NCI-H2196 (cell line): Measurements from ENCODE around the gene MISP.
A peak's percentile ranks its signal among the peaks of the same experiment; 100 is the strongest.

Experiments used
- DNase-seq: peaks from one replicate; lab custom pipeline; 2025; ENCODE audit not compliant: unreplicated experiment; lab: John Stamatoyannopoulos, UW

The MISP gene

GRCh38 chr19:796692-797527 is 46.0 kb downstream of the MISP start, which contains the start of gene PTBP1:
TSS of gene PTBP1 (plus strand) at chr19:797452. CDS start at chr19:797498, 46 bp downstream.
- peak; percentile 100 for DNase-seq

- peak; percentile 97 for DNase-seq
Observed at GRCh38 chr19:797528-798414, 46.9 kb downstream of the MISP start.

DNA sequence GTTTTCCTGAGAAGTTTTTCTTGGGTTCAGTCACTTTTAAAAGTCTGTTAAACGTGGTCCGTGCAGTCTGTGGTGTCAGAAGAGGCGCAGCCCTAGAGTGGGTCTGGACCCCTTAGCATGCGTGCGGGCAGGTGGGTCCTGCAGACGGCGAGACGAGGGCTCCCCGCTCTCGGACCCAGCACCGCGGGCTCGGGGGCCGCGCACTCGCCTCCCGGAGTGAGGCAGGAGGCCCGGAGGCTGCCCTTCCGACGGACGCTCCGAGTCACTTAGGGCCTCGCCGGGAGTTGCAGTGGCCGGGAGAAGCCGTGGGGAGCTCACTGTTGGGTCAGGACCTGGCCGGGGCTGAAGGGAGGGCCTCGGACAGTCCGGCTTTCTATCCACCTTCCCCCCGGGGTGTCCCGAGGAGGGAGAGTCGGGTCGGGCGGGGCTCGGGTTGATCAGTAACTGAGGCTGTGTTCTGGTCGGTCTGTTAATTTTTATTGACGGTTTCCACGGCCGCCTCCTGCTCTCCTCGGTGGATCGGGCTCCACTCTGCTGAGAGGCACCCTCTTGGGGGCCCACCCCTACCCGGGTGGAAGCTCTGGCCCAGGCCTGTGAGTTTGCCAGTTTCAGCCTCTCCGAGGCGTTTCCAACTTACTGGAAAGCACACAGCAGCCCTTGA is 47.6 kb downstream of the MISP start:
- no peak for DNase-seq

DNA sequence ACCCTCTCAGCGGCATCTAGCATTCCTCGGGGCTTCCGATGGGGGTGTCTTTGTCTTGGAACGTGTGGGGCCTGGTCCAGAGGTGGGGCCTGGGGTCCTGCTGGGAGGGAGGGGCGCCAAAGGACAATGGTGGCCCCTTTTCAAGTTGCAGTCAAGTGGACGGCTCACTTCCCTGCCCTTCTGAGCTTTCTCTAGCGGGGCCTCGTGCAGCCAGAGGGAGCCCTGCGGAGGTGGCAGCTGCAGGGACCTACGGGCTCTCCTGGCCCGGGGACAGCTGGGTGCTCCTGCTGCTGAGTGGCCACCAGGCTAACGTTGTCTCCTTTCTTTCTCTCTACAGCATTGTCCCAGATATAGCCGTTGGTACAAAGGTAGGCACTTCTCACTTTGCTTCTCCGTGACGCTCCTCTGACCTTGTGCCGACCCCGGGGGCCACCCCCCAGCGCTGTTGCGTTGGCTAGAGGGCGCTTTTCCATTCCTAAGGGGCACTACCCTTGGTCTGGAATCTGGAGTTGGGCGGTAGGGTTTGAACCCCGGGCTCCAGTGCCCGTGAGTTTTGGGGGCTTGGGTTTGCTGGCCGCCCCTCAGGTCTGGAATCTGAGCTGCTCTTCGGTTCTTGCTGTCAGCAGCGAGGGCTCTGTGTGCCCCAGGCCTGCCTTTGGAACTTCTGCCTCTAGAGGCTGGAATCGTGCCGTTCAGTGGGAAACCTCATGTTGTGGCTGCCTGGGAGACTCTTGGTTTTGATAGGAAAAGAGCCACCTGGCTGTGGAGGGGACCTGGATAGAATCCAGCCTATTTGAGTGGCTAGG is 48.4 kb downstream of the MISP start:
- DNase-seq = peak; percentile 19

DNA sequence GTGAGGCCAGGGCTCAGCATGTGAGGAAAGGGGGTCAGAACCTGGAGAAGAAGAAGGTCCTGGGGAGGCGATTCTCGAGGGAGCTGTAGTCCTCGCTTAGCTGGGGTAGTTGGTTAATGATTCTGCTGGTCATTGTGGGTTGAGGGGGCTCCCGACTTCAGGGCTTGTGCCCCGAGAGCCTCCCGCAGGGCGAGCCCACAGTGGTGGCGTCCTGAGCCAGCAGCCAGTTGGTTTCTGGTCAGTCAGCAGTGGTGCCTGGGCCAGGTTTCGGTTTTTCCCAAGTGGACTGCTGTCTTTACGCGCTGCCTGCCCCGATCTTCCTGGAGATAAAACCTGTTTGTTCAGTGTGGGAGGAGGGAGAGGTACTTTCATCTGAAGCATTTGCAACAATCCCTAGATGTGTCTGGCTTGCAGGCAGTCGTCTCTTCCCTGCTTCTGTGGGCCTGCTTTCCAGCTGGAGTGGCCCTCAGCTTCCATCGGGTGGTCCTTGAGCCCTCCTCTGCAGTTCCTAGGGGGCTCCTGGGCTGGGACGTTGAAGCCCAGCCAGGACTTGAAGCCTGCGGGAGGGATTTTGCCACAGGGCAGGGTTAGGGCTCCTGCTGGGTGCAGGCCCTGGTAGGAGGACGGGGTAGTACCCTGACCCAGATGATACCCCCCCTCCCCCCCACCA is 49.6 kb downstream of the MISP start:
- peak; percentile 58 for DNase-seq

DNA sequence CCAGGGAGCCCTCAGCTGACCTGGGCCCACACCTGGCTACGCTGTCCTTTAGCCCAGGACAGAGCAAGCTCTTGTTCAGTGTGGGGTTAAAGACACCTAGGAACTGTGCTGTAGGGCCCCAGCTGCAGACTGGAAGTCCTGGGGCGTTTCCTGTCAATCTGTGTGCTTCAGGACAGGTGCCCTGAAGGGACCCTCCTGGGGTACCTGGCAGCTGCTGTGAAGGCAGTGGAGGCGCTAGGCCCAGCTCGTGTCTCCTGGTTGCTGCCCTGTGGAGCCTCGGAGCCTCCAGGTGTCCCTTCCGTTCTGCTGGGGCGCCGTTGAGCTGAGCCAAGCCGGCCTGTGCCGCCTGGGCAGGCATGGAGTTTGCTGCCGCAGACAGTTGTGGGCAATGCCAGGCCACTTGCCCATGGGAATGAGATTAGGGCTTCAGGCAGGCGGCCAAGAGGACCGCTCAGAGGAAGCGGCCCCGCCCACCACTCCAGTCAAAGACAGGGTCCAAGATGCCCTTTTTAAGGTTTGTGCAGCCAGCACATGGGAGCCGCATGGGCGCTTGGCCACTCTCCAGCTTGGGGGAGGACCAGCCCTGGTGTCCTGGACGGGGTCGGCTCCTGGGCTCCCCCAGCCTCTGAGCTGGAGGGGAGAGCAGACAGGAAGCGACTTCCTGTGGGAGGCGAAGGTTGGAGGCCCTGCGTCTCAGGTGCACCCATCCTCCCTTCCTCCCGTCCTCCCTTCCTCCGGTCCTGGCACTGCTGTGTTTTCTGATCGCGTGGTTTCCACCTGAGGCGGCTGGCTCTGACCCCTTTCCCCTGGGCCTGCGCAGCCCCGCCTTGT is 50.3 kb downstream of the MISP start:
- peak; percentile 81 for DNase-seq

DNA sequence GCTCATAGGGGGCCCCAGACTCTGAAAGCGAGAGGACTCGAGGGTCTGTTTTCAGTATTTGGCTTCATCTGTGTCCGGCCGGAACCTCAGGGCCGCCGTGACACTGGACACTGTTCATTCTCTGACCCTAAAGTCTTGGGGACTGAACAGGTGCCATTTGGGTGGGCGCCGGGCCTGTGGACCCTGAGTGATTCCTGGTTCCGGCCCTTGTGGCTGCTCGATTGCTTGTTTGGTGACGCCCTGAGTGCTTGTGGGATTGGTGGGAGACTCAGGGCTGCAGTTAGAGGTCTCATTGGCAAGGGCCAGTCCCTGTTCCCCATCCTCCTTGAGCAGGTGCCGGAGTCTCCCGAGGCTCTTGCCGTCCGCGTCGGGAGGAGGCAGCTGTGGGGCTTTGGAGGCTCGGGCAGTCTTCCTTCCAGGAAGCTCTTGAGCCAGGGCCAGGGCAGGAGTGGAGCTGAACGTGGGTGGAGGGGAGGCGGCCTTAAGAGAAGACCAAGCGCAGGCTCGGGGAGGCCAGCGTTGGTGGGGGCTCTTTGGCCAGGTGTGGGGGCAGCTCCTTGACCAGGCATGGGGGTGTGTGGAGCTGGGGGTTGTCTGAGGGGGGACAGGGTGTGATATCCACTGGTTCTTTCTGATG is 51.1 kb downstream of the MISP start:
- DNase-seq = peak; percentile 50

- peak; percentile 81 for DNase-seq
Observed at GRCh38 chr19:802498-803098, 51.7 kb downstream of the MISP start.

DNA sequence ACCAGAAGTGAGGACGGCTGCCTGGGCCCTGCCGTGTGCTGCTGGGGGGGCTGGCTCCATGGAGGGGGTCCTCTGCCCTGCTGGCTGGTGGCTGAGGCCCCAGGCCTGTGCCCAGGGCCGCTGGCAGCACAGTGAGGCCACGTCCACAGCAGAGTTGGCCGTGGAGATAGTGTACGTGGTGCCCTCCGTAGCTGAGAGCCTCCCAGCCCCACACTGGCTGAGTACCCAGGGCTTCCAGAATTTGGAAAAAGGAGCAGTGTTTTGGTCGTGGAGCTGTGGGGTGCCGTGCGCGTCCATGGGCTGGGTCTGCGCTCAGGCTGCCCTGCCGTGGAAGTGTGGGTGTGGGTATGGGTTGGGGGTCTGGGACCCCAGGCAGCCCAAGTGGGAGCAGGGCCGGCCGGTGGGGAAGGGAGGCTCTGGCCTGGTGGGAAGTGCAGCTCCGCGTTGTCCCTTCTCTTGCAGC is 52.2 kb downstream of the MISP start:
- no peak for DNase-seq

DNA sequence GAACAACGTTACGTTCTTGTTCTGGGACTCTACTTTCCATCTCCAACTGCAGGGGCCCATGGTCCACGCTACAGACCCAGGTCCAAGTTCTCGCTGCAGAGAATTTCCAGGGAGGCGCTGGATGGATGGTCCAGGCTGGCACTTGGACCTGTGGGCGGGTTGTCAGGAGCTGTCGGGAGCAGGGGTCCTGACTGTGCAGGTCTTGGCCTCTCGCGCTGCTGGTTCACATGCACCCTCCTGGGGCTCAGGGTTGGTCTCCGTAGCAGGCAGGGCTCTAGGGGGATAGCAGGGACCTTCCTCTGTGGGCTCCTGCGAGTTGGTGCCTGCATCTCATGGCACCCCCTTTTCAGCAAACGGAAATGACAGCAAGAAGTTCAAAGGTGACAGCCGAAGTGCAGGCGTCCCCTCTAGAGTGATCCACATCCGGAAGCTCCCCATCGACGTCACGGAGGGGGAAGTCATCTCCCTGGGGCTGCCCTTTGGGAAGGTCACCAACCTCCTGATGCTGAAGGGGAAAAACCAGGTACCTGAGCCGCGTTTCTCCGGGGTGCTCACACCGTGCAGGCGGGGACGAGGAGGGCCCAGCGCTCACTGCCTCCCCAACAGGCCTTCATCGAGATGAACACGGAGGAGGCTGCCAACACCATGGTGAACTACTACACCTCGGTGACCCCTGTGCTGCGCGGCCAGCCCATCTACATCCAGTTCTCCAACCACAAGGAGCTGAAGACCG is 52.9 kb downstream of the MISP start:
- DNase-seq = no peak

DNA sequence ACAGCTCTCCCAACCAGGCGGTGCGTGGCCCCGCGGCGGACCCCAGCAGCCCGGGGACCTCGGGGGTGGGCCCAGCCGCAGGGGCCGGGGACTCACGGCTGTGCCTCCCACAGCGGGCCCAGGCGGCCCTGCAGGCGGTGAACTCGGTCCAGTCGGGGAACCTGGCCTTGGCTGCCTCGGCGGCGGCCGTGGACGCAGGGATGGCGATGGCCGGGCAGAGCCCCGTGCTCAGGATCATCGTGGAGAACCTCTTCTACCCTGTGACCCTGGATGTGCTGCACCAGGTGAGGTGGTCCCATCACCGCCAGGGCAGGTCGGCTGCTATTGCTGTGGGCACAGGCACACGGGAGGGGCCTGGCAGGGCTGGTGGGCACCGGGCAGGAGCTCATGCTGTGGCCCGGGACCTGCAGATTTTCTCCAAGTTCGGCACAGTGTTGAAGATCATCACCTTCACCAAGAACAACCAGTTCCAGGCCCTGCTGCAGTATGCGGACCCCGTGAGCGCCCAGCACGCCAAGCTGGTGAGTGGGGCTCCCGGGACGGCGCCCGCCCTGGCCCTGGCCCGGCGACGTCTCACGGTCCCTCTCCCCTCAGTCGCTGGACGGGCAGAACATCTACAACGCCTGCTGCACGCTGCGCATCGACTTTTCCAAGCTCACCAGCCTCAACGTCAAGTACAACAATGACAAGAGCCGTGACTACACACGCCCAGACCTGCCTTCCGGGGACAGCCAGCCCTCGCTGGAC is 53.7 kb downstream of the MISP start:
- no peak for DNase-seq

- no peak for DNase-seq
Observed at GRCh38 chr19:805166-805551, 54.2 kb downstream of the MISP start.

- DNase-seq = no peak
Observed at GRCh38 chr19:805600-806550, 55.0 kb downstream of the MISP start.

DNA sequence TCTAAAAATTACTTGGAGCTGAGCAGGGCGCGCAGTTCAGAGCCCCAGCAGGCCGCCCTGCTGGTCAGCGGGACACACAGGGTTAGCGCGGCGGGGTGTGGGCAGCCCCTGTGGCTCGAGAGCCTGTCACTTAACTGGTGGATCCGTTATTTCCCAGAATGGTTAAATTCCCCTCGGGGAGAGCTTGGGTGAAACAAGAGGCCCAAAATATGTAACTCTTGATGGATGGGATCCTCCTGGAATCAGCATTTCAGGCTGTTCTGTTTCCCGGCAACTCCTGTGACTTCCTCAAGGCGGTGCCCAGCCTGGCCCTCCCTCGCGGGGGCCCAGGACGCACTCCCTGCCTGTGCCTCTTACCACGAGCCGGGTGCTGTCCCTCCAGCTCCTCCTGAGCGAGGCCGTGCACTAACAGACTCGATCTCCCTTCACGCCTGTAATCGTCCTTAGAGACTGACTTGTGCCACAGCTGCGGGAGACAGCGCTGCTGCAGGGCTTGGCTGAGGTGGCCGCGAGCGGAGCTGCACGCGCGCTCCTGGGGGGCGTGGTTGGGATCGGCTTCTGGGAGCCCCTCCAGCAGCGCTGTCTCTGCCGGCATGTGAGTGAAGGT is 56.0 kb downstream of the MISP start:
- DNase-seq = no peak
